PC-9 (cell line): ENCODE results near the gene SLC12A9. TPM values are rescaled to one million over a fixed set of nuclear protein-coding genes. Genes with fewer than 3 reads are reported as not detected.

Source experiments
- BruUV-seq: library from RNA; stranded (reverse); fragments of 400-500 nt; replicated peaks from 2 replicates; lab custom pipeline; 2021; lab: Mats Ljungman, UMichigan
- CTCF ChIA-PET: fragments of 300-600 bp; sonication (Branson Sonifier 250); formaldehyde crosslinking; loops from one replicate; lab custom pipeline; 2022; ENCODE audit warnings: antibody characterized with exemption; lab: Charles Lee
- POLR2A ChIA-PET: fragments of 300-600 bp; sonication (Branson Sonifier 250); formaldehyde crosslinking; loops from one replicate; lab custom pipeline; 2022; ENCODE audit warnings: antibody characterized with exemption; ENCODE audit not compliant: unreplicated experiment; lab: Charles Lee
- DNase-seq, 2 experiments: peaks; one replicate each; pipeline versions ENCODE4 v3.0.0 to v3.0.0-alpha.2; 2015 to 2022; ENCODE audit warnings: mixed read lengths in 1 of 2
- H2AFZ ChIP-seq: fragments of 200-600 bp; sonication (generic); 2 replicates; pipeline ENCODE4 v1.8.1; 2017; ENCODE audit warnings: antibody characterized with exemption
- H3F3A ChIP-seq: fragments of 200-600 bp; sonication (generic); 2 replicates; pipeline ENCODE4 v1.8.1; 2017; ENCODE audit warnings: antibody characterized with exemption, mild to moderate bottlenecking, low read depth; ENCODE audit not compliant: insufficient read depth
- H3K27ac ChIP-seq: fragments of 200-600 bp; sonication (generic); 2 replicates; pipeline ENCODE4 v1.6.1; 2016; ENCODE audit warnings: mixed run types
- H3K27me3 ChIP-seq: fragments of 200-600 bp; sonication (generic); 2 replicates; pipeline ENCODE4 v1.6.1; 2016; ENCODE audit warnings: low read depth, mixed run types; ENCODE audit not compliant: insufficient read depth
- H3K36me3 ChIP-seq: fragments of 200-600 bp; sonication (generic); 2 replicates; pipeline ENCODE4 v1.6.1; 2016; ENCODE audit warnings: low read depth, mixed run types
- H3K4me1 ChIP-seq: fragments of 200-600 bp; sonication (generic); replicated peaks from 2 replicates; pipeline ENCODE4 v1.6.1; 2016; ENCODE audit warnings: mixed run types; ENCODE audit not compliant: insufficient read depth
- H3K4me2 ChIP-seq: fragments of 200-600 bp; sonication (generic); 2 replicates; pipeline ENCODE4 v1.6.1; 2017; ENCODE audit warnings: mixed run types
- H3K4me3 ChIP-seq: fragments of 200-600 bp; sonication (generic); 2 replicates; pipeline ENCODE4 v1.6.1; 2016; ENCODE audit warnings: mixed run types
- H3K79me2 ChIP-seq: fragments of 200-600 bp; sonication (generic); 2 replicates; pipeline ENCODE4 v1.6.1; 2017; ENCODE audit warnings: low read depth, mixed run types
- H3K9me2 ChIP-seq: fragments of 200-600 bp; sonication (generic); 2 replicates; pipeline ENCODE4 v1.8.1; 2017; ENCODE audit warnings: mild to moderate bottlenecking; ENCODE audit not compliant: insufficient read depth
- H3K9me3 ChIP-seq: fragments of 200-600 bp; sonication (generic); 2 replicates; pipeline ENCODE4 v1.8.1; 2016; ENCODE audit warnings: low read depth; ENCODE audit not compliant: insufficient read depth
- H4K20me1 ChIP-seq: fragments of 200-600 bp; sonication (generic); 2 replicates; pipeline ENCODE4 v1.8.1; 2017; ENCODE audit not compliant: insufficient read depth
- EZH2 ChIP-seq: fragments of 200-600 bp; sonication (generic); IDR thresholded peaks from 2 replicates; pipeline ENCODE4 v1.8.0; 2017; ENCODE audit warnings: antibody characterized with exemption, low read depth
- intact Hi-C: fragments of 100-400 bp; cut with micrococcal nuclease; formaldehyde crosslinking; loops from one replicate; pipeline ENCODE4 v1.10.0; 2022; ENCODE audit not compliant: unreplicated experiment
- total RNA-seq: library from RNA; stranded (reverse); gene quantifications from 2 replicates; pipeline ENCODE4 v1.2.3, GENCODE V29; 2021
- TF ChIP-seq, protein P1 (sequence below): fragments of 200-600 bp; sonication (generic); conservative IDR thresholded peaks from 2 replicates; pipeline ENCODE4 v1.6.1; 2017; ENCODE audit warnings: mixed run types, antibody characterized with exemption, mild to moderate bottlenecking, moderate library complexity

Gene SLC12A9
- total RNA-seq, 1 experiment from 2014 or later, result 36.7 TPM

- DNase-seq, result no peak
- no peak overlapping the region for H3K4me2 ChIP-seq
- no peak overlapping the region for H3K27ac ChIP-seq
- intact Hi-C loops, result loop anchor here (10.0 kb wide), 1 partner anchor 721 kb away; no protein-coding TSS in a partner anchor
- no peaks in the 10 kb centered on the region for H3K36me3 ChIP-seq
- H3K9me2 ChIP-seq, result no peaks in the 10 kb centered on the region
- no peaks in the 10 kb centered on the region for H4K20me1 ChIP-seq
- H3K27me3 ChIP-seq, result no peaks in the 10 kb centered on the region
- TF ChIP-seq, protein P1, sequence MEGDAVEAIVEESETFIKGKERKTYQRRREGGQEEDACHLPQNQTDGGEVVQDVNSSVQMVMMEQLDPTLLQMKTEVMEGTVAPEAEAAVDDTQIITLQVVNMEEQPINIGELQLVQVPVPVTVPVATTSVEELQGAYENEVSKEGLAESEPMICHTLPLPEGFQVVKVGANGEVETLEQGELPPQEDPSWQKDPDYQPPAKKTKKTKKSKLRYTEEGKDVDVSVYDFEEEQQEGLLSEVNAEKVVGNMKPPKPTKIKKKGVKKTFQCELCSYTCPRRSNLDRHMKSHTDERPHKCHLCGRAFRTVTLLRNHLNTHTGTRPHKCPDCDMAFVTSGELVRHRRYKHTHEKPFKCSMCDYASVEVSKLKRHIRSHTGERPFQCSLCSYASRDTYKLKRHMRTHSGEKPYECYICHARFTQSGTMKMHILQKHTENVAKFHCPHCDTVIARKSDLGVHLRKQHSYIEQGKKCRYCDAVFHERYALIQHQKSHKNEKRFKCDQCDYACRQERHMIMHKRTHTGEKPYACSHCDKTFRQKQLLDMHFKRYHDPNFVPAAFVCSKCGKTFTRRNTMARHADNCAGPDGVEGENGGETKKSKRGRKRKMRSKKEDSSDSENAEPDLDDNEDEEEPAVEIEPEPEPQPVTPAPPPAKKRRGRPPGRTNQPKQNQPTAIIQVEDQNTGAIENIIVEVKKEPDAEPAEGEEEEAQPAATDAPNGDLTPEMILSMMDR, result no peak
- TF ChIP-seq EZH2, result no peak
- peaks cover 11% of the 10 kb centered on the region; the same call in 1 of the 2 replicates for H3F3A ChIP-seq
- no peaks in the 10 kb centered on the region for H3K79me2 ChIP-seq
- no TSS peak for BruUV-seq
- no peak overlapping the region for H2AFZ ChIP-seq
- POLR2A ChIA-PET, result no interaction called here
- H3K9me3 ChIP-seq, result no peaks in the 10 kb centered on the region
- H3K4me3 ChIP-seq, result no peak overlapping the region
- CTCF ChIA-PET, result no interaction called here
- peaks cover 9% of the 10 kb centered on the region for H3K4me1 ChIP-seq
These were observed 3.0 kb downstream of the SLC12A9 start for GRCh38 chr7:100855515-100855914.

DNA sequence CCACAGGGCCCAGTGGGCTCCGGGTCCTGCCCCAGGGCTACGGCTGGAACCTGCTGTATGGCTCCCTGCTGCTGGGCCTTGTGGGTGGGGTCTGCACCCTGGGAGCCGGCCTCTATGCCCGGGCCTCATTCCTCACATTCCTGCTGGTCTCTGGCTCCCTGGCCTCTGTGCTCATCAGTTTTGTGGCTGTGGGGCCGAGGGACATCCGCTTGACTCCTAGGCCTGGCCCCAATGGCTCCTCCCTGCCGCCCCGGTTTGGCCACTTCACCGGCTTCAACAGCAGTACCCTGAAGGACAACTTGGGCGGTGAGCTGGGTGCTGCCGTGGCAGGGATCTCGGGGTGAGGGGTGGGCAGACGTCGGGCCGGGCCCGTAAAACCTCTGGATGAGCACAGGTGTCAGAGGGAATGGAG, 4.4 kb downstream of the SLC12A9 start:
- H3K4me3 ChIP-seq, result no peak overlapping the region
- no TSS peak for BruUV-seq
- no peak for DNase-seq
- H3K36me3 ChIP-seq, result no peaks in the 10 kb centered on the region
- peaks cover 5% of the 10 kb centered on the region for H3K4me1 ChIP-seq
- ChIA-PET CTCF (interaction anchor here (0.6 kb wide), 1 partner anchor 299 kb away, joined by 4 read pairs; no protein-coding TSS in a partner anchor), POLR2A (no interaction called here)
- H3K27me3 ChIP-seq, result no peaks in the 10 kb centered on the region
- no peak overlapping the region for H3K4me2 ChIP-seq
- H4K20me1 ChIP-seq, result no peaks in the 10 kb centered on the region
- H3K9me2 ChIP-seq, result no peaks in the 10 kb centered on the region
- no peak overlapping the region for H3K27ac ChIP-seq
- intact Hi-C loops, result loop anchor here (10.0 kb wide), 1 partner anchor 722 kb away; no protein-coding TSS in a partner anchor
- TF ChIP-seq EZH2, result no peak
- TF ChIP-seq, protein P1, result no peak
- no peaks in the 10 kb centered on the region for H3K9me3 ChIP-seq
- H3F3A ChIP-seq, result peaks cover 4% of the 10 kb centered on the region; the same call in 1 of the 2 replicates
- no peaks in the 10 kb centered on the region for H3K79me2 ChIP-seq
- no peak overlapping the region for H2AFZ ChIP-seq

DNA sequence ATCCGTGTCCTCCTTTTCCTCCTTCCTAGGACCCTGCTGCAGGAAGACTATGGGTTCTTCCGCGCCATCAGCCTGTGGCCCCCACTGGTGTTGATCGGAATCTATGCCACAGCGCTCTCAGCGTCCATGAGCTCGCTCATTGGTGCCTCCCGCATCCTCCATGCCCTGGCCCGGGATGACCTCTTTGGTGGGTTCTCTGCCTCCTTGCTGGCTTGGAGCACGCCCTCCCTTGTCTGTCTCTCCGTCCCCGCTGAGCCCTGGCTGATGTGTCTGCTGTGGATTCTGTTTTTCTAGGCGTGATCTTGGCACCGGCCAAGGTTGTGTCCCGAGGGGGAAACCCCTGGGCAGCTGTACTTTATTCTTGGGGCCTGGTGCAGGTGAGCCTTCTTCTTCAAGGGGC, 7.3 kb downstream of the SLC12A9 start:
- H3K27ac ChIP-seq, result no peak overlapping the region
- POLR2A ChIA-PET, result interaction anchor here (0.5 kb wide), 2 partner anchors 358 to 431 kb away, joined by 3 to 5 read pairs; partner anchors contain the start of genes ZCWPW1 and ZNHIT1
- DNase-seq, result no peak
- peaks cover 3% of the 10 kb centered on the region for H3F3A ChIP-seq
- CTCF ChIA-PET, result no interaction called here
- no peaks in the 10 kb centered on the region for H3K9me3 ChIP-seq
- H3K27me3 ChIP-seq, result no peaks in the 10 kb centered on the region
- no peak for TF ChIP-seq EZH2
- TF ChIP-seq, protein P1, result no peak
- H2AFZ ChIP-seq, result no peak overlapping the region
- no peaks in the 10 kb centered on the region for H3K79me2 ChIP-seq
- H3K9me2 ChIP-seq, result no peaks in the 10 kb centered on the region
- intact Hi-C loops, result loop anchor here (10.0 kb wide), 1 partner anchor 725 kb away; no protein-coding TSS in a partner anchor
- BruUV-seq, result no TSS peak
- H3K4me1 ChIP-seq, result no peaks in the 10 kb centered on the region
- H3K36me3 ChIP-seq, result no peaks in the 10 kb centered on the region
- H4K20me1 ChIP-seq, result no peaks in the 10 kb centered on the region
- H3K4me2 ChIP-seq, result no peak overlapping the region
- no peak overlapping the region for H3K4me3 ChIP-seq
